A673 (cell line): ENCODE measurements around the gene CHST9.

Experiments
- CTCF ChIP-seq: fragments of 300-800, 200-600 bp; sonication (generic); conservative IDR thresholded peaks from 2 replicates; pipeline ENCODE4 v1.5.1; 2017; ENCODE audit warnings: low read depth, mild to moderate bottlenecking, antibody characterized with exemption, low read length, moderate library complexity, mixed read lengths
- EZH2 ChIP-seq: fragments of 200-600 bp; sonication (generic); IDR thresholded peaks from 2 replicates; pipeline ENCODE4 v1.6.1; 2017; ENCODE audit warnings: borderline replicate concordance, low read depth, mild to moderate bottlenecking, mixed read lengths, antibody characterized with exemption, low read length; ENCODE audit not compliant: poor library complexity, severe bottlenecking

- TF ChIP-seq CTCF (no peak), EZH2 (no peak)
Observed at GRCh38 chr18:27164905-27165304, 20.2 kb downstream of the CHST9 start.
